ENCODE data around the gene ARL17B. TPM values are rescaled to one million over a fixed set of nuclear protein-coding genes. Genes with fewer than 3 reads are reported as not detected.
"Not testable (repeated sequence)": the region's sequence is repeated elsewhere in the genome, so short reads cannot be mapped to it uniquely, and the experiment has no call there.

The ARL17B gene
- total RNA-seq, 1 donor from 2014 or later, result 9.5 TPM

- H3K4me1 Mint-ChIP-seq (ENCODE audit: unreplicated experiment); H3K27me3 Mint-ChIP-seq (ENCODE audit: unreplicated experiment); DNase-seq (ENCODE audit: low spot score); H3K9me3 Mint-ChIP-seq (ENCODE audit: unreplicated experiment); H3K36me3 Mint-ChIP-seq (ENCODE audit: low read depth, unreplicated experiment); H3K4me3 Mint-ChIP-seq (ENCODE audit: unreplicated experiment); H3K27ac Mint-ChIP-seq (ENCODE audit: unreplicated experiment): not testable (repeated sequence)
These were observed 118.1 kb downstream of the ARL17B start for GRCh38 chr17:46243505-46243904.

GRCh38 chr17:46231359-46231758 lies 130.2 kb downstream of the ARL17B start:
- H3K4me1 Mint-ChIP-seq (ENCODE audit: unreplicated experiment); H3K27ac Mint-ChIP-seq (ENCODE audit: unreplicated experiment); H3K27me3 Mint-ChIP-seq (ENCODE audit: unreplicated experiment); DNase-seq (ENCODE audit: low spot score); H3K36me3 Mint-ChIP-seq (ENCODE audit: low read depth, unreplicated experiment); H3K4me3 Mint-ChIP-seq (ENCODE audit: unreplicated experiment); H3K9me3 Mint-ChIP-seq (ENCODE audit: unreplicated experiment): not testable (repeated sequence)

- Mint-ChIP-seq H3K27ac (ENCODE audit: unreplicated experiment) (peak overlapping the region; percentile 68), H3K4me3 (ENCODE audit: unreplicated experiment) (peak overlapping the region; percentile 95)
- H3K9me3 Mint-ChIP-seq (ENCODE audit: unreplicated experiment); H3K36me3 Mint-ChIP-seq (ENCODE audit: low read depth, unreplicated experiment); H3K4me1 Mint-ChIP-seq (ENCODE audit: unreplicated experiment); H3K27me3 Mint-ChIP-seq (ENCODE audit: unreplicated experiment): not testable (repeated sequence)
- DNase-seq (ENCODE audit: low spot score), result peak; percentile 100
These were observed 136.2 kb downstream of the ARL17B start for GRCh38 chr17:46225274-46225794.

- not testable (repeated sequence) for H3K4me3 Mint-ChIP-seq (ENCODE audit: unreplicated experiment); DNase-seq (ENCODE audit: low spot score); H3K27ac Mint-ChIP-seq (ENCODE audit: unreplicated experiment); H3K27me3 Mint-ChIP-seq (ENCODE audit: unreplicated experiment); H3K36me3 Mint-ChIP-seq (ENCODE audit: low read depth, unreplicated experiment); H3K9me3 Mint-ChIP-seq (ENCODE audit: unreplicated experiment); H3K4me1 Mint-ChIP-seq (ENCODE audit: unreplicated experiment)
These were observed 136.7 kb downstream of the ARL17B start for GRCh38 chr17:46224864-46225263.

Other genes starting within 250 kb of the ARL17B start
- 154 TPM for gene KANSL1, start 168.3 kb downstream of the ARL17B start, total RNA-seq (ENCODE audit: unreplicated experiment)
- gene LRRC37A, start 66.6 kb downstream of the ARL17B start, total RNA-seq (ENCODE audit: unreplicated experiment), result 4.5 TPM
- gene LRRC37A2, start 150.7 kb upstream of the ARL17B start, total RNA-seq (ENCODE audit: unreplicated experiment), result 22.2 TPM
- 8.0 TPM for gene ARL17A, start 217.9 kb upstream of the ARL17B start, total RNA-seq (ENCODE audit: unreplicated experiment)
- 36.6 TPM for gene NSF, start 228.9 kb upstream of the ARL17B start, total RNA-seq (ENCODE audit: unreplicated experiment)

All from endothelial cell (in vitro differentiated cells).